Measurements from ENCODE around the gene GRIPAP1.

The GRIPAP1 gene

GRCh38 chrX:48999030-48999429, 3.0 kb downstream of the GRIPAP1 start:
- TF ChIP-seq SPI1 (IDR thresholded peaks at IDR 0.05; ENCODE audit: borderline replicate concordance, low read depth) (no peak), GABPA (IDR thresholded peaks at IDR 0.05; ENCODE audit: low read depth) (no peak)
- no peak for DNase-seq (ENCODE audit: low read depth in 1 of 2, low spot score in 1 of 2)
- Histone ChIP-seq H3K4me3 (replicated peaks; ENCODE audit: insufficient read depth, low read length) (no peak overlapping the region), H3K27ac (replicated peaks) (no peak overlapping the region), H3K27me3 (ENCODE audit: insufficient read depth, poor library complexity, severe bottlenecking) (no peaks in the 10 kb centered on the region)

GRCh38 chrX:48998391-48998790, 3.7 kb downstream of the GRIPAP1 start:
- peak; percentile 27 for TF ChIP-seq CTCF (IDR thresholded peaks at IDR 0.05; ENCODE audit: insufficient read depth, low read length)
- no peak for TF ChIP-seq GABPA (IDR thresholded peaks at IDR 0.05; ENCODE audit: low read depth)
- TF ChIP-seq REST (IDR thresholded peaks at IDR 0.05; ENCODE audit: insufficient replicate concordance, low read depth) = no peak
- no peak for TF ChIP-seq SPI1 (IDR thresholded peaks at IDR 0.05; ENCODE audit: borderline replicate concordance, low read depth)
- DNase-seq (ENCODE audit: low read depth in 1 of 2, low spot score in 1 of 2) = peak; percentile 14 to 43
- Histone ChIP-seq H3K4me3 (replicated peaks; ENCODE audit: insufficient read depth, low read length) (no peak overlapping the region), H3K27me3 (ENCODE audit: insufficient read depth, poor library complexity, severe bottlenecking) (no peaks in the 10 kb centered on the region), H3K27ac (replicated peaks) (no peak overlapping the region)

GRCh38 chrX:48997865-48998264, 4.2 kb downstream of the GRIPAP1 start:
- no peak for TF ChIP-seq GABPA (IDR thresholded peaks at IDR 0.05; ENCODE audit: low read depth)
- TF ChIP-seq CTCF (IDR thresholded peaks at IDR 0.05; ENCODE audit: insufficient read depth, low read length) = no peak
- TF ChIP-seq POLR2AphosphoS5 (IDR thresholded peaks at IDR 0.05; ENCODE audit: low read depth) = no peak
- no peak for TF ChIP-seq REST (IDR thresholded peaks at IDR 0.05; ENCODE audit: insufficient replicate concordance, low read depth)
- no peak for TF ChIP-seq SPI1 (IDR thresholded peaks at IDR 0.05; ENCODE audit: borderline replicate concordance, low read depth)
- Histone ChIP-seq H3K27ac (replicated peaks) (no peak overlapping the region), H3K27me3 (ENCODE audit: insufficient read depth, poor library complexity, severe bottlenecking) (no peaks in the 10 kb centered on the region), H3K4me3 (replicated peaks; ENCODE audit: insufficient read depth, low read length) (no peak overlapping the region)
- DNase-seq (ENCODE audit: low read depth in 1 of 2, low spot score in 1 of 2) = no peak

GRCh38 chrX:48997455-48997854, 4.6 kb downstream of the GRIPAP1 start:
- no peak overlapping the region for H3K4me3 ChIP-seq (replicated peaks; ENCODE audit: insufficient read depth, low read length)
- DNase-seq (ENCODE audit: low read depth in 1 of 2, low spot score in 1 of 2) = no peak
- H3K27me3 ChIP-seq (ENCODE audit: insufficient read depth, poor library complexity, severe bottlenecking) = no peaks in the 10 kb centered on the region
- H3K27ac ChIP-seq (replicated peaks) = no peak overlapping the region
- TF ChIP-seq CTCF (IDR thresholded peaks at IDR 0.05; ENCODE audit: insufficient read depth, low read length) = no peak
